Measurements from ENCODE around the gene GHRH. TPM values are rescaled to one million over a fixed set of nuclear protein-coding genes. Genes with fewer than 3 reads are reported as not detected.

Gene GHRH
- total RNA-seq, 1 experiment from 2014 or later: not detected

GRCh38 chr20:37302981-37303380 lies 41.4 kb upstream of the GHRH start:
- Histone ChIP-seq H3K36me3 (ENCODE audit: insufficient read depth, low read length) (peaks cover 26% of the 10 kb centered on the region), H3K4me3 (ENCODE audit: low read length) (no peak overlapping the region), H3K4me2 (ENCODE audit: low read depth, low read length, poor library complexity, severe bottlenecking) (no peak overlapping the region), H3K9me3 (ENCODE audit: low read length) (no peaks in the 10 kb centered on the region), H3K4me1 (ENCODE audit: low read length) (peaks cover 28% of the 10 kb centered on the region), H4K20me1 (ENCODE audit: insufficient read depth, low read depth, low read length) (no peaks in the 10 kb centered on the region), H3K27ac (ENCODE audit: low read length) (no peak overlapping the region), H3K79me2 (ENCODE audit: low read length) (peaks cover 47% of the 10 kb centered on the region), H3K9me2 (replicated peaks; ENCODE audit: insufficient read depth, low read length) (no peaks in the 10 kb centered on the region), H2AFZ (ENCODE audit: low read length) (no peak overlapping the region), H3K9ac (ENCODE audit: low read length) (no peak overlapping the region), H3K27me3 (ENCODE audit: low read length) (no peaks in the 10 kb centered on the region)
- no peak for DNase-seq

GRCh38 chr20:37301558-37301957 lies 39.9 kb upstream of the GHRH start:
- Histone ChIP-seq H3K4me2 (ENCODE audit: low read depth, low read length, poor library complexity, severe bottlenecking) (no peak overlapping the region), H4K20me1 (ENCODE audit: insufficient read depth, low read depth, low read length) (no peaks in the 10 kb centered on the region; the same call in 1 of the 2 replicates)

GRCh38 chr20:37301120-37301519 lies 39.5 kb upstream of the GHRH start:
- peaks cover 26% of the 10 kb centered on the region; the same call in 1 of the 2 replicates for H3K36me3 ChIP-seq (ENCODE audit: insufficient read depth, low read length)
- H3K79me2 ChIP-seq (ENCODE audit: low read length): peaks cover 58% of the 10 kb centered on the region

More at GRCh38 chr20:37301558-37301957, 39.9 kb upstream of the GHRH start:
- peaks cover 24% of the 10 kb centered on the region for H3K4me1 ChIP-seq (ENCODE audit: low read length)
- H3K9me2 ChIP-seq (replicated peaks; ENCODE audit: insufficient read depth, low read length): no peaks in the 10 kb centered on the region
- no peaks in the 10 kb centered on the region for H3K27me3 ChIP-seq (ENCODE audit: low read length)
- peaks cover 30% of the 10 kb centered on the region for H3K36me3 ChIP-seq (ENCODE audit: insufficient read depth, low read length)
- no peak for DNase-seq
- H3K9ac ChIP-seq (ENCODE audit: low read length): no peak overlapping the region
- peaks cover 54% of the 10 kb centered on the region for H3K79me2 ChIP-seq (ENCODE audit: low read length)
- no peak overlapping the region for H3K4me3 ChIP-seq (ENCODE audit: low read length)
- no peaks in the 10 kb centered on the region for H3K9me3 ChIP-seq (ENCODE audit: low read length)
- no peak overlapping the region for H3K27ac ChIP-seq (ENCODE audit: low read length)
- H2AFZ ChIP-seq (ENCODE audit: low read length): no peak overlapping the region

GRCh38 chr20:37299718-37300528 lies 38.3 kb upstream of the GHRH start:
- Histone ChIP-seq H3K36me3 (ENCODE audit: insufficient read depth, low read length) (peaks cover 22% of the 10 kb centered on the region; the same call in 1 of the 2 replicates), H3K9me2 (replicated peaks; ENCODE audit: insufficient read depth, low read length) (no peaks in the 10 kb centered on the region), H3K9ac (ENCODE audit: low read length) (no peak overlapping the region), H3K9me3 (ENCODE audit: low read length) (no peaks in the 10 kb centered on the region), H4K20me1 (ENCODE audit: insufficient read depth, low read depth, low read length) (no peaks in the 10 kb centered on the region; the same call in 1 of the 2 replicates), H3K4me1 (ENCODE audit: low read length) (peaks cover 18% of the 10 kb centered on the region), H3K4me3 (ENCODE audit: low read length) (no peak overlapping the region), H3K27ac (ENCODE audit: low read length) (no peak overlapping the region), H3K4me2 (ENCODE audit: low read depth, low read length, poor library complexity, severe bottlenecking) (no peak overlapping the region), H3K27me3 (ENCODE audit: low read length) (no peaks in the 10 kb centered on the region), H2AFZ (ENCODE audit: low read length) (no peak overlapping the region), H3K79me2 (ENCODE audit: low read length) (peaks cover 67% of the 10 kb centered on the region)
- DNase-seq: no peak

More at GRCh38 chr20:37301120-37301519, 39.5 kb upstream of the GHRH start:
- Histone ChIP-seq H3K9ac (ENCODE audit: low read length) (no peak overlapping the region), H3K9me3 (ENCODE audit: low read length) (no peaks in the 10 kb centered on the region), H3K9me2 (replicated peaks; ENCODE audit: insufficient read depth, low read length) (no peaks in the 10 kb centered on the region), H3K4me2 (ENCODE audit: low read depth, low read length, poor library complexity, severe bottlenecking) (no peak overlapping the region), H3K4me3 (ENCODE audit: low read length) (no peak overlapping the region), H4K20me1 (ENCODE audit: insufficient read depth, low read depth, low read length) (no peaks in the 10 kb centered on the region; the same call in 1 of the 2 replicates), H3K27me3 (ENCODE audit: low read length) (no peaks in the 10 kb centered on the region), H2AFZ (ENCODE audit: low read length) (no peak overlapping the region), H3K4me1 (ENCODE audit: low read length) (peaks cover 24% of the 10 kb centered on the region), H3K27ac (ENCODE audit: low read length) (no peak overlapping the region)
- no peak for DNase-seq

- Histone ChIP-seq H3K4me2 (ENCODE audit: low read depth, low read length, poor library complexity, severe bottlenecking) (no peak overlapping the region), H4K20me1 (ENCODE audit: insufficient read depth, low read depth, low read length) (no peaks in the 10 kb centered on the region; the same call in 1 of the 2 replicates), H3K79me2 (ENCODE audit: low read length) (peaks cover 73% of the 10 kb centered on the region), H3K27me3 (ENCODE audit: low read length) (no peaks in the 10 kb centered on the region), H3K4me1 (ENCODE audit: low read length) (peaks cover 13% of the 10 kb centered on the region), H3K4me3 (ENCODE audit: low read length) (no peak overlapping the region), H3K9me3 (ENCODE audit: low read length) (no peaks in the 10 kb centered on the region), H3K9me2 (replicated peaks; ENCODE audit: insufficient read depth, low read length) (no peaks in the 10 kb centered on the region), H3K9ac (ENCODE audit: low read length) (no peak overlapping the region), H3K27ac (ENCODE audit: low read length) (no peak overlapping the region), H3K36me3 (ENCODE audit: insufficient read depth, low read length) (peaks cover 18% of the 10 kb centered on the region; the same call in 1 of the 2 replicates), H2AFZ (ENCODE audit: low read length) (no peak overlapping the region)
- DNase-seq: no peak
Observed at GRCh38 chr20:37298190-37298939, 36.8 kb upstream of the GHRH start.

GRCh38 chr20:37297066-37297736 lies 35.6 kb upstream of the GHRH start:
- Histone ChIP-seq H3K4me1 (ENCODE audit: low read length) (peaks cover 19% of the 10 kb centered on the region), H3K79me2 (ENCODE audit: low read length) (peaks cover 84% of the 10 kb centered on the region), H3K27me3 (ENCODE audit: low read length) (no peaks in the 10 kb centered on the region), H3K4me2 (ENCODE audit: low read depth, low read length, poor library complexity, severe bottlenecking) (no peak overlapping the region), H2AFZ (ENCODE audit: low read length) (no peak overlapping the region), H3K9me3 (ENCODE audit: low read length) (no peaks in the 10 kb centered on the region), H3K36me3 (ENCODE audit: insufficient read depth, low read length) (peaks cover 19% of the 10 kb centered on the region), H3K9ac (ENCODE audit: low read length) (no peak overlapping the region), H3K4me3 (ENCODE audit: low read length) (no peak overlapping the region), H3K9me2 (replicated peaks; ENCODE audit: insufficient read depth, low read length) (no peaks in the 10 kb centered on the region), H4K20me1 (ENCODE audit: insufficient read depth, low read depth, low read length) (no peaks in the 10 kb centered on the region; the same call in 1 of the 2 replicates), H3K27ac (ENCODE audit: low read length) (no peak overlapping the region)
- no peak for DNase-seq

- Histone ChIP-seq H3K27me3 (ENCODE audit: low read length) (no peaks in the 10 kb centered on the region), H4K20me1 (ENCODE audit: insufficient read depth, low read depth, low read length) (no peaks in the 10 kb centered on the region; the same call in 1 of the 2 replicates), H3K4me3 (ENCODE audit: low read length) (no peak overlapping the region), H2AFZ (ENCODE audit: low read length) (no peak overlapping the region), H3K4me1 (ENCODE audit: low read length) (peaks cover 26% of the 10 kb centered on the region), H3K27ac (ENCODE audit: low read length) (no peak overlapping the region), H3K4me2 (ENCODE audit: low read depth, low read length, poor library complexity, severe bottlenecking) (no peak overlapping the region), H3K9me2 (replicated peaks; ENCODE audit: insufficient read depth, low read length) (no peaks in the 10 kb centered on the region), H3K9ac (ENCODE audit: low read length) (no peak overlapping the region), H3K9me3 (ENCODE audit: low read length) (no peaks in the 10 kb centered on the region), H3K36me3 (ENCODE audit: insufficient read depth, low read length) (peaks cover 19% of the 10 kb centered on the region), H3K79me2 (ENCODE audit: low read length) (peaks cover 90% of the 10 kb centered on the region)
- DNase-seq: no peak
Observed at GRCh38 chr20:37296371-37296770, 34.8 kb upstream of the GHRH start.
